Mesendoderm (in vitro differentiated cells): ENCODE results near the gene CC2D1A.

ENCODE experiments used
- DNase-seq: peaks from one replicate; pipeline ENCODE4 v3.0.0; 2013
- H2AK5ac ChIP-seq: 2 replicates; pipeline ENCODE4 v1.6.1; 2013; ENCODE audit warnings: low read length, inconsistent platforms
- H2BK120ac ChIP-seq: 2 replicates; pipeline ENCODE4 v1.6.1; 2013; ENCODE audit warnings: low read depth, mild to moderate bottlenecking, low read length, moderate library complexity, mixed read lengths
- H2BK15ac ChIP-seq: replicated peaks from 2 replicates; pipeline ENCODE4 v1.6.1; 2013; ENCODE audit warnings: low read depth, mild to moderate bottlenecking, moderate library complexity
- H2BK5ac ChIP-seq: 2 replicates; pipeline ENCODE4 v1.6.1; 2013; ENCODE audit warnings: low read length, inconsistent platforms
- H3K18ac ChIP-seq: 2 replicates; pipeline ENCODE4 v1.6.1; 2013; ENCODE audit warnings: mild to moderate bottlenecking, low read length, mixed read lengths
- H3K23ac ChIP-seq: one replicate; pipeline ENCODE4 v1.6.1; 2013; ENCODE audit warnings: low read length
- H3K27ac ChIP-seq: 2 replicates; pipeline ENCODE4 v1.5.1; 2013; ENCODE audit warnings: low read depth, mild to moderate bottlenecking, inconsistent platforms, low read length, moderate library complexity
- H3K27me3 ChIP-seq: 2 replicates; pipeline ENCODE4 v1.6.1; 2013; ENCODE audit warnings: low read length, control low read depth, mild to moderate bottlenecking, inconsistent platforms; ENCODE audit not compliant: insufficient read depth, poor library complexity
- H3K36me3 ChIP-seq: 2 replicates; pipeline ENCODE4 v1.6.1; 2013; ENCODE audit warnings: low read length, inconsistent platforms; ENCODE audit not compliant: control insufficient read depth, insufficient read depth
- H3K4ac ChIP-seq: one replicate; pipeline ENCODE4 v1.6.1; 2013; ENCODE audit warnings: low read depth, mild to moderate bottlenecking, low read length, moderate library complexity
- H3K4me1 ChIP-seq: 2 replicates; pipeline ENCODE4 v1.6.1; 2013; ENCODE audit warnings: low read depth, low read length, inconsistent platforms; ENCODE audit not compliant: control insufficient read depth
- H3K4me2 ChIP-seq: 2 replicates; pipeline ENCODE4 v1.6.1; 2013; ENCODE audit warnings: low read length
- H3K4me3 ChIP-seq: 2 replicates; pipeline ENCODE4 v1.5.1; 2013; ENCODE audit warnings: mild to moderate bottlenecking, low read length
- H3K56ac ChIP-seq: one replicate; pipeline ENCODE4 v1.6.1; 2013; ENCODE audit warnings: low read length
- H3K79me1 ChIP-seq: 2 replicates; pipeline ENCODE4 v1.6.1; 2013; ENCODE audit warnings: low read length, inconsistent platforms
- H3K79me2 ChIP-seq: 2 replicates; pipeline ENCODE4 v1.6.1; 2013; ENCODE audit warnings: mild to moderate bottlenecking, low read length; ENCODE audit not compliant: control insufficient read depth, insufficient read depth
- H3K9ac ChIP-seq: 2 replicates; pipeline ENCODE4 v1.6.1; 2013; ENCODE audit warnings: low read length, inconsistent platforms
- H4K5ac ChIP-seq: one replicate; pipeline ENCODE4 v1.6.1; 2013; ENCODE audit warnings: low read length
- H4K8ac ChIP-seq: one replicate; pipeline ENCODE4 v1.6.1; 2013; ENCODE audit warnings: low read depth, mild to moderate bottlenecking, control low read depth, low read length, moderate library complexity
- WGBS: extraction: QIAGEN DNeasy Blood & Tissue Kit; methylation state at CpG from one replicate; pipeline ENCODE4 v1.1.7; 2013; ENCODE audit warnings: low lambda C conversion rate, missing lambda C conversion rate; ENCODE audit not compliant: insufficient coverage; ENCODE audit errors: extremely low coverage; 5-methylcytosine and 5-hydroxymethylcytosine counted together

The CC2D1A gene

GRCh38 chr19:13914777-13915176 is 8.8 kb downstream of the CC2D1A start:
- Histone ChIP-seq H3K79me1 (no peaks in the 10 kb centered on the region), H4K5ac (no peak overlapping the region), H3K79me2 (no peaks in the 10 kb centered on the region), H3K56ac (no peak overlapping the region), H4K8ac (no peak overlapping the region), H3K27ac (no peak overlapping the region), H3K18ac (no peak overlapping the region), H2BK120ac (no peak overlapping the region), H3K4me1 (no peaks in the 10 kb centered on the region), H3K4ac (no peak overlapping the region), H3K4me3 (no peak overlapping the region), H3K36me3 (peaks cover 2% of the 10 kb centered on the region), H2AK5ac (no peak overlapping the region), H3K23ac (no peak overlapping the region), H3K4me2 (no peak overlapping the region), H3K9ac (no peak overlapping the region), H2BK5ac (no peak overlapping the region), H3K27me3 (no peaks in the 10 kb centered on the region), H2BK15ac (no peak overlapping the region)
- DNase-seq, result no peak
- no CpG with 5 or more reads among the region's 3 CpGs for WGBS

- no peak for DNase-seq
- no peak overlapping the region for H3K4me3 ChIP-seq
- H4K8ac ChIP-seq, result no peak overlapping the region
- H3K27me3 ChIP-seq, result no peaks in the 10 kb centered on the region
- no peak overlapping the region for H3K4me2 ChIP-seq
- H3K4me1 ChIP-seq, result no peaks in the 10 kb centered on the region
- H2BK5ac ChIP-seq, result no peak overlapping the region
- H3K79me2 ChIP-seq, result no peaks in the 10 kb centered on the region
- no peaks in the 10 kb centered on the region for H3K79me1 ChIP-seq
- H2BK120ac ChIP-seq, result no peak overlapping the region
- no peak overlapping the region for H3K56ac ChIP-seq
- H3K27ac ChIP-seq, result no peak overlapping the region
- WGBS, result no CpG with 5 or more reads among the region's 14 CpGs
- no peak overlapping the region for H2AK5ac ChIP-seq
- no peak overlapping the region for H3K4ac ChIP-seq
- H2BK15ac ChIP-seq, result no peak overlapping the region
- peaks cover 5% of the 10 kb centered on the region for H3K36me3 ChIP-seq
- H4K5ac ChIP-seq, result no peak overlapping the region
- no peak overlapping the region for H3K23ac ChIP-seq
- H3K9ac ChIP-seq, result no peak overlapping the region
- H3K18ac ChIP-seq, result no peak overlapping the region
Observed at GRCh38 chr19:13917888-13918406, 11.9 kb downstream of the CC2D1A start.

GRCh38 chr19:13918726-13919411 is 12.9 kb downstream of the CC2D1A start:
- no CpG with 5 or more reads among the region's 34 CpGs for WGBS
- Histone ChIP-seq H3K79me1 (no peaks in the 10 kb centered on the region), H3K9ac (no peak overlapping the region), H3K36me3 (peaks cover 5% of the 10 kb centered on the region), H3K4ac (no peak overlapping the region), H4K5ac (no peak overlapping the region), H3K56ac (no peak overlapping the region), H2AK5ac (no peak overlapping the region), H3K18ac (no peak overlapping the region), H2BK5ac (no peak overlapping the region), H4K8ac (no peak overlapping the region), H3K4me3 (no peak overlapping the region), H3K27me3 (no peaks in the 10 kb centered on the region), H3K27ac (no peak overlapping the region), H2BK15ac (no peak overlapping the region), H2BK120ac (no peak overlapping the region), H3K4me1 (no peaks in the 10 kb centered on the region), H3K23ac (no peak overlapping the region), H3K79me2 (no peaks in the 10 kb centered on the region), H3K4me2 (no peak overlapping the region)
- no peak for DNase-seq

GRCh38 chr19:13920524-13920923 is 14.5 kb downstream of the CC2D1A start:
- H3K23ac ChIP-seq, result no peak overlapping the region
- H3K4ac ChIP-seq, result no peak overlapping the region
- H4K5ac ChIP-seq, result no peak overlapping the region
- no peak overlapping the region for H3K9ac ChIP-seq
- H2BK15ac ChIP-seq, result no peak overlapping the region
- H2BK5ac ChIP-seq, result no peak overlapping the region
- H3K4me3 ChIP-seq, result no peak overlapping the region
- no peak overlapping the region for H3K18ac ChIP-seq
- H3K79me2 ChIP-seq, result no peaks in the 10 kb centered on the region
- no peak overlapping the region for H3K56ac ChIP-seq
- no peaks in the 10 kb centered on the region for H3K27me3 ChIP-seq
- no peak overlapping the region for H3K4me2 ChIP-seq
- H3K4me1 ChIP-seq, result no peaks in the 10 kb centered on the region
- no peak for DNase-seq
- H2AK5ac ChIP-seq, result no peak overlapping the region
- H3K27ac ChIP-seq, result no peak overlapping the region
- H3K36me3 ChIP-seq, result peaks cover 5% of the 10 kb centered on the region
- no CpG with 5 or more reads among the region's 11 CpGs for WGBS
- H4K8ac ChIP-seq, result no peak overlapping the region
- H3K79me1 ChIP-seq, result no peaks in the 10 kb centered on the region
- no peak overlapping the region for H2BK120ac ChIP-seq

- H3K9ac ChIP-seq, result no peak overlapping the region
- no peak overlapping the region for H3K4me2 ChIP-seq
- H3K27ac ChIP-seq, result no peak overlapping the region
- H3K79me2 ChIP-seq, result no peaks in the 10 kb centered on the region
- no peak overlapping the region for H2AK5ac ChIP-seq
- no peak overlapping the region for H3K4ac ChIP-seq
- H3K36me3 ChIP-seq, result peaks cover 5% of the 10 kb centered on the region
- peak; percentile 89 for DNase-seq
- no peak overlapping the region for H4K8ac ChIP-seq
- no peak overlapping the region for H4K5ac ChIP-seq
- H2BK15ac ChIP-seq, result no peak overlapping the region
- H3K79me1 ChIP-seq, result no peaks in the 10 kb centered on the region
- H3K4me1 ChIP-seq, result no peaks in the 10 kb centered on the region
- H3K18ac ChIP-seq, result no peak overlapping the region
- no peaks in the 10 kb centered on the region for H3K27me3 ChIP-seq
- H3K23ac ChIP-seq, result no peak overlapping the region
- no peak overlapping the region for H3K4me3 ChIP-seq
- H3K56ac ChIP-seq, result no peak overlapping the region
- no peak overlapping the region for H2BK5ac ChIP-seq
- H2BK120ac ChIP-seq, result no peak overlapping the region
- no CpG with 5 or more reads among the region's 2 CpGs for WGBS
Observed at GRCh38 chr19:13920940-13921747, 15.1 kb downstream of the CC2D1A start.
